Ovary (tissue), 9 donors: ENCODE measurements around the gene ANKK1. TPM values are rescaled to one million over a fixed set of nuclear protein-coding genes. Genes with fewer than 3 reads are reported as not detected.

Experiments
- DNase-seq, 5 donors: peaks; one replicate each; pipeline ENCODE4 v3.0.0-alpha.2; 2019 to 2020
- H3K27ac ChIP-seq, 2 donors: fragments of 200-600 bp; one replicate each; pipeline versions ENCODE4 v1.5.1 to v1.8.0; 2019 to 2022
- H3K27me3 ChIP-seq: fragments of 200-600 bp; one replicate; pipeline ENCODE4 v1.8.0; 2022
- H3K36me3 ChIP-seq: fragments of 200-600 bp; sonication (generic); one replicate; pipeline ENCODE4 v1.5.1; 2019
- H3K4me1 ChIP-seq: one replicate; pipeline ENCODE4 v1.8.1; 2013; ENCODE audit warnings: mild to moderate bottlenecking, moderate library complexity; ENCODE audit not compliant: insufficient read depth
- H3K4me3 ChIP-seq: fragments of 200-600 bp; sonication (generic); one replicate; pipeline ENCODE4 v1.5.1; 2017
- H3K9me3 ChIP-seq, 2 donors: fragments of 200-600 bp in 1 of 2; sonication (generic) in 1 of 2; one replicate each; pipeline versions ENCODE4 v1.5.1 to v1.8.1; 2013 to 2019; ENCODE audit warnings: mild to moderate bottlenecking in 1 of 2, moderate library complexity in 1 of 2
- EP300 ChIP-seq: sonication (generic); formaldehyde crosslinking; IDR thresholded peaks from one replicate; pipeline ENCODE4 v1.6.1; 2017; ENCODE audit warnings: antibody characterized with exemption
- POLR2A ChIP-seq: fragments of 450-650 bp; IDR thresholded peaks from one replicate; pipeline ENCODE4 v1.6.1; 2017; ENCODE audit warnings: antibody characterized with exemption, mild to moderate bottlenecking, moderate library complexity
- WGBS, 3 donors: extraction: QIAGEN DNeasy Blood & Tissue Kit in 1 of 3; methylation state at CpG; one replicate each; pipeline versions ENCODE4 v1.1.5 to v1.1.7; 2013 to 2017; 5-methylcytosine and 5-hydroxymethylcytosine counted together
- intact Hi-C, 4 donors: fragments of 100-400 bp; cut with DNase I; formaldehyde crosslinking; loops; one replicate each; pipeline versions ENCODE4 v1.11.0 to v1.15.1; 2022 to 2023
- polyA plus RNA-seq, 2 donors: library from polyadenylated mRNA; stranded (reverse); fragments of 200-250 nt in 1 of 2; fragments of 350-450 nt in 1 of 2; fragmentation: Illumina TruSeq in 1 of 2; extraction: RNeasy Lipid Tissue Mini Kit (QIAGEN cat#74804) in 1 of 2; gene quantifications; one replicate each; pipeline ENCODE4 v1.2.3, GENCODE V29; 2013 to 2014
- total RNA-seq, 7 donors: library from RNA; depleted of rRNA in 2 of 7; stranded (reverse); fragments of >200 nt in 2 of 7; fragmentation: NEBNext Ultra II Directional in 3 of 7; extraction: Animal tissue kit (Norgen Biotek cat#: 25700) in 3 of 7; gene quantifications; one replicate each; pipeline versions ENCODE4 v1.1.0 to v1.2.4, GENCODE V29; 2016 to 2023
- TF ChIP-seq, protein P1 (sequence below), 3 donors: fragments of 450-650 bp in 2 of 3; fragments of 200-600 bp in 1 of 3; IDR thresholded peaks; one replicate each; pipeline versions ENCODE4 v1.5.1 to v1.8.0; 2016 to 2022; ENCODE audit warnings: antibody characterized with exemption in 3 of 3, mild to moderate bottlenecking in 1 of 3
- donor health status: DM: no; HTN: no; CAD: no; lungs with moderate emphysema.
- donor health status: DM: no; HTN: no; CAD: no.
- donor health status: Bipolar disorder and iron deficiency.
- donor health status: DM: yes; HTN: yes; CAD: no.
- donor health status: DM: no; HTN: no; CAD: no.
- donor health status: DM: yes; HTN: yes; CAD: no.

ANKK1 gene
- total and polyA plus RNA-seq, 9 donors = 0.34 to 2.4 (median 0.63) TPM; not detected in 1

DNA sequence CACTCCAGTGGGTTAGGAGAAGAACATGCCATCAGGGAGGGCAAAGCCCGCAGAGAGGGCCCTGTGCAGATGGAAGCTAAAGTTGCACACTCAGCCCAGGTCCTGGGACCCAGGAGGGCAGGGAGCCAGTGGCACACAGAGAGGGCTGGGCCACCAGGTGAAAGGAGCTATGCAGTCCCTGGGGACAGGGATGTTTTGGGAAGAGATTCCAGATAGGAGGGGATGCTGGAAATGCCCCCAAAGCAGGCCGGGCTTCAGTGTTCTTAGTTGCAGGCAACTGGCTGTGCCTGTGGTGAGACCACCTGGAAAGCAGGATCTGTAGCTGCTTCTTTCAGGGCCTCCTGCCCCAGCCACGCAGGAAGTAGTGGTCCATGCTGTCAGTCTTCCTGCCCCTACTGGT lies 19.6 kb downstream of the ANKK1 start:
- Histone ChIP-seq H3K36me3 (no peaks in the 10 kb centered on the region), H3K4me1 (no peaks in the 10 kb centered on the region), H3K27me3 (no peaks in the 10 kb centered on the region), H3K4me3 (no peak overlapping the region), H3K27ac (no peak overlapping the region), H3K9me3 (no peaks in the 10 kb centered on the region)
- TF ChIP-seq, protein P1, sequence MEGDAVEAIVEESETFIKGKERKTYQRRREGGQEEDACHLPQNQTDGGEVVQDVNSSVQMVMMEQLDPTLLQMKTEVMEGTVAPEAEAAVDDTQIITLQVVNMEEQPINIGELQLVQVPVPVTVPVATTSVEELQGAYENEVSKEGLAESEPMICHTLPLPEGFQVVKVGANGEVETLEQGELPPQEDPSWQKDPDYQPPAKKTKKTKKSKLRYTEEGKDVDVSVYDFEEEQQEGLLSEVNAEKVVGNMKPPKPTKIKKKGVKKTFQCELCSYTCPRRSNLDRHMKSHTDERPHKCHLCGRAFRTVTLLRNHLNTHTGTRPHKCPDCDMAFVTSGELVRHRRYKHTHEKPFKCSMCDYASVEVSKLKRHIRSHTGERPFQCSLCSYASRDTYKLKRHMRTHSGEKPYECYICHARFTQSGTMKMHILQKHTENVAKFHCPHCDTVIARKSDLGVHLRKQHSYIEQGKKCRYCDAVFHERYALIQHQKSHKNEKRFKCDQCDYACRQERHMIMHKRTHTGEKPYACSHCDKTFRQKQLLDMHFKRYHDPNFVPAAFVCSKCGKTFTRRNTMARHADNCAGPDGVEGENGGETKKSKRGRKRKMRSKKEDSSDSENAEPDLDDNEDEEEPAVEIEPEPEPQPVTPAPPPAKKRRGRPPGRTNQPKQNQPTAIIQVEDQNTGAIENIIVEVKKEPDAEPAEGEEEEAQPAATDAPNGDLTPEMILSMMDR (IDR thresholded peaks at IDR 0.05) = no peak
- no peak for TF ChIP-seq POLR2A
- TF ChIP-seq EP300 = no peak
- 73 to 92% (median 84%) methylated on average over 2 to 3 of the region's 3 CpGs for WGBS, 3 donors
- no peak for DNase-seq
- intact Hi-C loops = loop anchor here in 1 of 4 donors (5.0 kb wide), 1 partner anchor 50 kb away; no protein-coding TSS in a partner anchor

- Histone ChIP-seq H3K9me3 (no peaks in the 10 kb centered on the region), H3K36me3 (no peaks in the 10 kb centered on the region), H3K4me1 (no peaks in the 10 kb centered on the region), H3K27ac (no peak overlapping the region), H3K27me3 (no peaks in the 10 kb centered on the region), H3K4me3 (no peak overlapping the region)
- intact Hi-C loops = loop anchor here in 1 of 4 donors (5.0 kb wide), 1 partner anchor 49 kb away; no protein-coding TSS in a partner anchor
- no peak for DNase-seq
- TF ChIP-seq, protein P1 (IDR thresholded peaks at IDR 0.05) = no peak
- TF ChIP-seq POLR2A = no peak
- 59 to 60% (median 60%) methylated on average over 9 of the region's 9 CpGs for WGBS, 3 donors
These were observed 20.6 kb downstream of the ANKK1 start for GRCh38 chr11:113408206-113408605.

GRCh38 chr11:113408887-113409286 lies 21.3 kb downstream of the ANKK1 start:
- no peak for TF ChIP-seq EP300
- H3K4me3 ChIP-seq = no peak overlapping the region
- no peaks in the 10 kb centered on the region for H3K4me1 ChIP-seq
- no peaks in the 10 kb centered on the region for H3K27me3 ChIP-seq
- DNase-seq = no peak
- 80 to 91% (median 88%) methylated on average over 9 of the region's 9 CpGs for WGBS, 3 donors
- H3K27ac ChIP-seq = no peak overlapping the region
- intact Hi-C loops = loop anchor here in 1 of 4 donors (5.0 kb wide), 1 partner anchor 48 kb away; no protein-coding TSS in a partner anchor
- H3K36me3 ChIP-seq = no peaks in the 10 kb centered on the region
- no peaks in the 10 kb centered on the region for H3K9me3 ChIP-seq

DNA sequence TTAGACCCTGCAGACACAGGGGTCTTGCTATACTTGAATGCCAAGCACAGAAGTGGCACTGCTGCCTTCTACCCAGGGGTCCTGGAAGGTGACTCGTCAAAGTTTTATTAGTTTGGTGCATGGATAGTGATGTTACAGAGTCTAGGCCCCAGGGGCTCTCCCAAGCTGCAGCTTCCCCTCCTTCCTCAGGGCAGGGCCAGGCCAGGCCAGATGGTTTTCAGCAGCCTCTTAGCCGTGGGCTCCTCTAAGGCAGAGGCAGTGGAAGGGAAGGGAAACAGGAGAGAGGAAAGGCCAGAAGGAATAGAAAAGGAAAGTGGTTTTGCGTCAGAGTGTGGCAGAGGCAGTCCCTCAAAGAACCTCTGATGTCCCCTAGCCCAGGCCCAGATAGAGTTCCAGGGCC lies 21.9 kb downstream of the ANKK1 start:
- Histone ChIP-seq H3K4me1 (no peaks in the 10 kb centered on the region), H3K9me3 (no peaks in the 10 kb centered on the region), H3K27ac (no peak overlapping the region), H3K36me3 (no peaks in the 10 kb centered on the region), H3K27me3 (no peaks in the 10 kb centered on the region), H3K4me3 (no peak overlapping the region)
- no peak for DNase-seq
- TF ChIP-seq POLR2A (no peak), EP300 (no peak)
- TF ChIP-seq, protein P1 (IDR thresholded peaks at IDR 0.05) = no peak
- intact Hi-C loops = loop anchor here in 1 of 4 donors (5.0 kb wide), 1 partner anchor 48 kb away; no protein-coding TSS in a partner anchor
- WGBS, 3 donors = 70 to 78% (median 70%) methylated on average over 3 of the region's 3 CpGs

- DNase-seq = no peak
- 88 to 92% (median 90%) methylated on average over 20 to 21 of the region's 21 CpGs for WGBS, 3 donors
- no peak overlapping the region for H3K4me3 ChIP-seq
These were observed 23.0 kb downstream of the ANKK1 start for GRCh38 chr11:113410414-113411135.

More at GRCh38 chr11:113410414-113411135, 23.0 kb downstream of the ANKK1 start:
- no peaks in the 10 kb centered on the region for H3K27me3 ChIP-seq
- H3K27ac ChIP-seq = no peak overlapping the region
- H3K4me1 ChIP-seq = no peaks in the 10 kb centered on the region
- no peaks in the 10 kb centered on the region for H3K36me3 ChIP-seq
- no peaks in the 10 kb centered on the region for H3K9me3 ChIP-seq
- TF ChIP-seq EP300 (no peak), POLR2A (no peak)
- TF ChIP-seq, protein P1 (IDR thresholded peaks at IDR 0.05) = no peak
- intact Hi-C loops = no loop called here
